ENCODE results near the gene B3GALNT2.

- TF ChIP-seq, protein P1, sequence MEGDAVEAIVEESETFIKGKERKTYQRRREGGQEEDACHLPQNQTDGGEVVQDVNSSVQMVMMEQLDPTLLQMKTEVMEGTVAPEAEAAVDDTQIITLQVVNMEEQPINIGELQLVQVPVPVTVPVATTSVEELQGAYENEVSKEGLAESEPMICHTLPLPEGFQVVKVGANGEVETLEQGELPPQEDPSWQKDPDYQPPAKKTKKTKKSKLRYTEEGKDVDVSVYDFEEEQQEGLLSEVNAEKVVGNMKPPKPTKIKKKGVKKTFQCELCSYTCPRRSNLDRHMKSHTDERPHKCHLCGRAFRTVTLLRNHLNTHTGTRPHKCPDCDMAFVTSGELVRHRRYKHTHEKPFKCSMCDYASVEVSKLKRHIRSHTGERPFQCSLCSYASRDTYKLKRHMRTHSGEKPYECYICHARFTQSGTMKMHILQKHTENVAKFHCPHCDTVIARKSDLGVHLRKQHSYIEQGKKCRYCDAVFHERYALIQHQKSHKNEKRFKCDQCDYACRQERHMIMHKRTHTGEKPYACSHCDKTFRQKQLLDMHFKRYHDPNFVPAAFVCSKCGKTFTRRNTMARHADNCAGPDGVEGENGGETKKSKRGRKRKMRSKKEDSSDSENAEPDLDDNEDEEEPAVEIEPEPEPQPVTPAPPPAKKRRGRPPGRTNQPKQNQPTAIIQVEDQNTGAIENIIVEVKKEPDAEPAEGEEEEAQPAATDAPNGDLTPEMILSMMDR (IDR thresholded peaks at IDR 0.05): no peak
- TF ChIP-seq POLR2A (IDR thresholded peaks at IDR 0.05): no peak
These were observed 43.5 kb downstream of the B3GALNT2 start for GRCh38 chr1:235460770-235461169.

All from breast epithelium (tissue), 3 donors.